ENCODE data around the gene RBBP5.
A peak's percentile ranks its signal among the peaks of the same experiment; 100 is the strongest.

Gene RBBP5

GRCh38 chr1:205111354-205111753 lies 10.4 kb downstream of the RBBP5 start:
- Histone ChIP-seq H3K79me2 (ENCODE audit: control insufficient read depth, low read length) (peaks cover 31% of the 10 kb centered on the region), H3K36me3 (ENCODE audit: control insufficient read depth, low read length) (peaks cover 67% of the 10 kb centered on the region)

GRCh38 chr1:205109711-205110110 lies 12.1 kb downstream of the RBBP5 start:
- Histone ChIP-seq H3K9me2 (replicated peaks; ENCODE audit: control insufficient read depth, low read length) (no peaks in the 10 kb centered on the region), H3K9me3 (ENCODE audit: control insufficient read depth, insufficient read depth, low read length) (no peaks in the 10 kb centered on the region), H4K20me1 (ENCODE audit: control insufficient read depth, insufficient read depth, low read depth, low read length) (no peaks in the 10 kb centered on the region), H3K27ac (ENCODE audit: low read depth, low read length) (no peak overlapping the region), H3F3A (ENCODE audit: control insufficient read depth, insufficient read depth) (peaks cover 5% of the 10 kb centered on the region; the same call in 1 of the 2 replicates), H3K36me3 (ENCODE audit: control insufficient read depth, low read length) (peaks cover 72% of the 10 kb centered on the region), H3K27me3 (ENCODE audit: control insufficient read depth, low read length) (no peaks in the 10 kb centered on the region), H3K4me3 (ENCODE audit: low read length) (no peak overlapping the region), H3K79me2 (ENCODE audit: control insufficient read depth, low read length) (peaks cover 26% of the 10 kb centered on the region), H3K4me2 (ENCODE audit: low read length) (no peak overlapping the region; the same call in 1 of the 2 replicates), H3K4me1 (ENCODE audit: control insufficient read depth, low read length) (peaks cover 32% of the 10 kb centered on the region)
- TF ChIP-seq EZH2phosphoT487 (IDR thresholded peaks at IDR 0.05; ENCODE audit: borderline replicate concordance, low read length) = no peak
- no peak for TF ChIP-seq CTCF (IDR thresholded peaks at IDR 0.05; ENCODE audit: low read depth, low read length, poor library complexity, severe bottlenecking)

More at GRCh38 chr1:205111354-205111753, 10.4 kb downstream of the RBBP5 start:
- Histone ChIP-seq H3K4me3 (ENCODE audit: low read length) (no peak overlapping the region), H3K9me3 (ENCODE audit: control insufficient read depth, insufficient read depth, low read length) (no peaks in the 10 kb centered on the region), H3K27ac (ENCODE audit: low read depth, low read length) (peak overlapping the region; percentile 49), H3K4me2 (ENCODE audit: low read length) (peak overlapping the region; percentile 28; the same call in 1 of the 2 replicates), H3F3A (ENCODE audit: control insufficient read depth, insufficient read depth) (peaks cover 5% of the 10 kb centered on the region; the same call in 1 of the 2 replicates), H4K20me1 (ENCODE audit: control insufficient read depth, insufficient read depth, low read depth, low read length) (no peaks in the 10 kb centered on the region), H3K9me2 (replicated peaks; ENCODE audit: control insufficient read depth, low read length) (no peaks in the 10 kb centered on the region), H3K4me1 (ENCODE audit: control insufficient read depth, low read length) (peaks cover 32% of the 10 kb centered on the region), H3K27me3 (ENCODE audit: control insufficient read depth, low read length) (no peaks in the 10 kb centered on the region)
- no peak for TF ChIP-seq CTCF (IDR thresholded peaks at IDR 0.05; ENCODE audit: low read depth, low read length, poor library complexity, severe bottlenecking)
- TF ChIP-seq EZH2phosphoT487 (IDR thresholded peaks at IDR 0.05; ENCODE audit: borderline replicate concordance, low read length) = no peak

- H3K4me1 ChIP-seq (ENCODE audit: control insufficient read depth, low read length) = peaks cover 32% of the 10 kb centered on the region
- H3K27me3 ChIP-seq (ENCODE audit: control insufficient read depth, low read length) = no peaks in the 10 kb centered on the region
- no peak overlapping the region for H3K4me3 ChIP-seq (ENCODE audit: low read length)
- TF ChIP-seq EZH2phosphoT487 (IDR thresholded peaks at IDR 0.05; ENCODE audit: borderline replicate concordance, low read length) (no peak), CTCF (IDR thresholded peaks at IDR 0.05; ENCODE audit: low read depth, low read length, poor library complexity, severe bottlenecking) (no peak)
- H3K9me2 ChIP-seq (replicated peaks; ENCODE audit: control insufficient read depth, low read length) = no peaks in the 10 kb centered on the region
- peaks cover 25% of the 10 kb centered on the region for H3K79me2 ChIP-seq (ENCODE audit: control insufficient read depth, low read length)
- H4K20me1 ChIP-seq (ENCODE audit: control insufficient read depth, insufficient read depth, low read depth, low read length) = no peaks in the 10 kb centered on the region
- no peak overlapping the region for H3K4me2 ChIP-seq (ENCODE audit: low read length)
- H3K9me3 ChIP-seq (ENCODE audit: control insufficient read depth, insufficient read depth, low read length) = no peaks in the 10 kb centered on the region
- H3K27ac ChIP-seq (ENCODE audit: low read depth, low read length) = no peak overlapping the region
- peaks cover 5% of the 10 kb centered on the region; the same call in 1 of the 2 replicates for H3F3A ChIP-seq (ENCODE audit: control insufficient read depth, insufficient read depth)
- H3K36me3 ChIP-seq (ENCODE audit: control insufficient read depth, low read length) = peaks cover 71% of the 10 kb centered on the region
Observed at GRCh38 chr1:205109269-205109668, 12.5 kb downstream of the RBBP5 start.

All from DOHH2 (cell line).